Fibroblast of lung (primary cell): ENCODE measurements around the gene DNAJC24. TPM values are rescaled to one million over a fixed set of nuclear protein-coding genes. Genes with fewer than 3 reads are reported as not detected.
A peak's percentile ranks its signal among the peaks of the same experiment; 100 is the strongest.

Experiments
- DNase-seq, 2 donors: peaks; one replicate each; pipeline versions ENCODE4 v3.0.0 to v3.0.0-alpha.2; 2010; ENCODE audit warnings: low read depth in 2 of 2
- H2AFZ ChIP-seq: 2 replicates; pipeline ENCODE4 v1.5.1; 2012; ENCODE audit warnings: low read length, control low read depth, inconsistent platforms
- H3K27ac ChIP-seq: 2 replicates; pipeline ENCODE4 v1.5.1; 2011; ENCODE audit warnings: low read length, control low read depth; ENCODE audit not compliant: insufficient read depth
- H3K27me3 ChIP-seq: 2 replicates; pipeline ENCODE4 v1.5.1; 2011; ENCODE audit warnings: mild to moderate bottlenecking, low read length; ENCODE audit not compliant: control insufficient read depth, insufficient read depth
- H3K36me3 ChIP-seq: 2 replicates; pipeline ENCODE4 v1.5.1; 2011; ENCODE audit warnings: low read length; ENCODE audit not compliant: control insufficient read depth, insufficient read depth
- H3K4me1 ChIP-seq: 2 replicates; pipeline ENCODE4 v1.5.1; 2011; ENCODE audit warnings: low read length; ENCODE audit not compliant: control insufficient read depth, insufficient read depth; ENCODE audit errors: extremely low read depth
- H3K4me2 ChIP-seq: 2 replicates; pipeline ENCODE4 v1.5.1; 2011; ENCODE audit warnings: low read length, control low read depth; ENCODE audit not compliant: insufficient read depth; ENCODE audit errors: extremely low read depth
- H3K4me3 ChIP-seq, 4 experiments: fragments of 200-600 bp in 1 of 4; sonication (generic) in 1 of 4; replicated peaks in 1 of 4; 2 replicates each; pipeline ENCODE4 v1.5.1; 2011 to 2016; ENCODE audit warnings: low read length in 4 of 4, low read depth in 3 of 4, mild to moderate bottlenecking in 3 of 4, control low read depth in 2 of 4, inconsistent platforms in 1 of 4, mixed read lengths in 1 of 4; ENCODE audit not compliant: insufficient read depth in 1 of 4; ENCODE audit errors: control extremely low read depth in 1 of 4
- H3K79me2 ChIP-seq: 2 replicates; pipeline ENCODE4 v1.5.1; 2012; ENCODE audit warnings: mild to moderate bottlenecking, low read length, inconsistent platforms; ENCODE audit not compliant: control insufficient read depth, insufficient read depth
- H3K9ac ChIP-seq: 2 replicates; pipeline ENCODE4 v1.5.1; 2011; ENCODE audit warnings: mild to moderate bottlenecking, low read length, control low read depth; ENCODE audit not compliant: insufficient read depth
- H3K9me3 ChIP-seq: 2 replicates; pipeline ENCODE4 v1.5.1; 2012; ENCODE audit warnings: low read depth, low read length; ENCODE audit not compliant: control insufficient read depth, insufficient read depth
- H4K20me1 ChIP-seq: 2 replicates; pipeline ENCODE4 v1.5.1; 2011; ENCODE audit warnings: low read length; ENCODE audit not compliant: control insufficient read depth, insufficient read depth; ENCODE audit errors: extremely low read depth
- EZH2 ChIP-seq: IDR thresholded peaks from 2 replicates; pipeline ENCODE4 v1.5.1; 2012; ENCODE audit warnings: low read length, control low read depth, mild to moderate bottlenecking; ENCODE audit errors: missing control alignments
- polyA plus RNA-seq, 2 donors: library from polyadenylated mRNA; depleted of rRNA in 1 of 2; stranded (reverse) in 1 of 2; unstranded in 1 of 2; fragments of >200 nt; gene quantifications; 2 replicates each; pipeline ENCODE4 v1.2.1, GENCODE V29; 2011 to 2012; ENCODE audit warnings: missing spikeins in 1 of 2
- total RNA-seq: library from RNA; depleted of rRNA; stranded (reverse); fragments of >200 nt; gene quantifications from 2 replicates; pipeline ENCODE4 v1.2.1, GENCODE V29; 2014
- TF ChIP-seq, protein P1 (sequence below), 2 donors: IDR thresholded peaks in 1 of 2; conservative IDR thresholded peaks in 1 of 2; 1 replicate in 1 of 2; 2 replicates in 1 of 2; pipeline ENCODE4 v1.5.1; 2011 to 2012; ENCODE audit warnings: low read length in 2 of 2, control low read depth in 1 of 2, inconsistent platforms in 1 of 2, low read depth in 1 of 2, mild to moderate bottlenecking in 1 of 2

The DNAJC24 gene
- total and polyA plus RNA-seq, 2 donors (not counting 1 experiment from before 2014, with no cell fraction given): 13.3 to 19.2 TPM

DNA sequence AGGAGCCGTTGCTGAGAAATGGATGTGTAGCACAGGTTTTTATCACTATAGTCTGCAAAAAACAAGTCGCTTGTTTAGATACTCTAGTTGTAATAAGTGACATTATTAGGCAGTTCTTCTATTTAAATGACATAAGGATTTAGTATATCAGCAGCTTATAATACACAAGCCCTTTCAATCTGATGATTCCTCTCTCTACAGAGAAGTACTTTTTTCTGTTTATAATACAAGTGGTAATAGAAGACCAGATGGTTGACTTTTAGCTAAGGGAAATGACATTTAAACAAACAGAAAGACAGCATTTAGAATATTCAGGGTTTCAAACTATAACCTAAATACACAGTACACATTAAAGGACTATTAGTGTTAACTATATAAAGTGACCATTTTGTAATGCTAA is 79.4 kb downstream of the DNAJC24 start:
- peak in 1 of 2 donors; percentile 5 for DNase-seq
- TF ChIP-seq, protein P1, sequence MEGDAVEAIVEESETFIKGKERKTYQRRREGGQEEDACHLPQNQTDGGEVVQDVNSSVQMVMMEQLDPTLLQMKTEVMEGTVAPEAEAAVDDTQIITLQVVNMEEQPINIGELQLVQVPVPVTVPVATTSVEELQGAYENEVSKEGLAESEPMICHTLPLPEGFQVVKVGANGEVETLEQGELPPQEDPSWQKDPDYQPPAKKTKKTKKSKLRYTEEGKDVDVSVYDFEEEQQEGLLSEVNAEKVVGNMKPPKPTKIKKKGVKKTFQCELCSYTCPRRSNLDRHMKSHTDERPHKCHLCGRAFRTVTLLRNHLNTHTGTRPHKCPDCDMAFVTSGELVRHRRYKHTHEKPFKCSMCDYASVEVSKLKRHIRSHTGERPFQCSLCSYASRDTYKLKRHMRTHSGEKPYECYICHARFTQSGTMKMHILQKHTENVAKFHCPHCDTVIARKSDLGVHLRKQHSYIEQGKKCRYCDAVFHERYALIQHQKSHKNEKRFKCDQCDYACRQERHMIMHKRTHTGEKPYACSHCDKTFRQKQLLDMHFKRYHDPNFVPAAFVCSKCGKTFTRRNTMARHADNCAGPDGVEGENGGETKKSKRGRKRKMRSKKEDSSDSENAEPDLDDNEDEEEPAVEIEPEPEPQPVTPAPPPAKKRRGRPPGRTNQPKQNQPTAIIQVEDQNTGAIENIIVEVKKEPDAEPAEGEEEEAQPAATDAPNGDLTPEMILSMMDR (conservative IDR thresholded peaks at IDR 0.05 in 1 of 2, IDR thresholded peaks at IDR 0.05 in 1 of 2; ENCODE audit: low read depth in 1 of 2, low read length in 2 of 2): no peak
- TF ChIP-seq EZH2: no peak
- Histone ChIP-seq H3K27me3 (no peaks in the 10 kb centered on the region), H3K27ac (no peak overlapping the region), H2AFZ (no peak overlapping the region), H3K4me1 (no peaks in the 10 kb centered on the region), H3K9me3 (no peaks in the 10 kb centered on the region), H3K4me3 (no peak overlapping the region), H4K20me1 (no peaks in the 10 kb centered on the region), H3K36me3 (no peaks in the 10 kb centered on the region), H3K79me2 (no peaks in the 10 kb centered on the region), H3K4me2 (no peak overlapping the region), H3K9ac (no peak overlapping the region)

DNA sequence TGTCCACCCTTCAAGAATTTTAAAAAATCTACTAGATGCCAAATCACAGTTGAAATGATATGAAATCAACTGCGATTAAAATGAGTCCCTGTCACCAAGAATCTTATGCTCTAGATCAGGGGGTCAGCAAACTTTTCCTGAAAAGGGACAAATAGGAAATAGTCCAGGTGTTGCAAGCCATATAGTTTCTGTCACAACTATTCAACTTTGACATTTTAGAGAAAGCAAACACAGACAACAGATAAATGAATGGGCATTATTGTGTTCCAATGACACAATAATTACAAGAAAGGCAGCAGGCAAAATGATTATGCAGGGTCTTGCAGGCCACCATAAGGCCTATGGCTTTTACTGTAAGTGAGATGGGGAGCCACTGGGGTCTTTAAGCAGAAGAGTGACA is 81.2 kb downstream of the DNAJC24 start:
- TF ChIP-seq EZH2: no peak
- TF ChIP-seq, protein P1 (conservative IDR thresholded peaks at IDR 0.05 in 1 of 2, IDR thresholded peaks at IDR 0.05 in 1 of 2; ENCODE audit: low read depth in 1 of 2, low read length in 2 of 2): no peak
- Histone ChIP-seq H3K36me3 (no peaks in the 10 kb centered on the region), H3K27ac (no peak overlapping the region), H3K4me2 (no peak overlapping the region), H3K9me3 (no peaks in the 10 kb centered on the region), H2AFZ (no peak overlapping the region), H3K4me1 (no peaks in the 10 kb centered on the region), H3K79me2 (no peaks in the 10 kb centered on the region), H3K4me3 (no peak overlapping the region), H3K27me3 (no peaks in the 10 kb centered on the region), H4K20me1 (no peaks in the 10 kb centered on the region), H3K9ac (no peak overlapping the region)
- DNase-seq: no peak

DNA sequence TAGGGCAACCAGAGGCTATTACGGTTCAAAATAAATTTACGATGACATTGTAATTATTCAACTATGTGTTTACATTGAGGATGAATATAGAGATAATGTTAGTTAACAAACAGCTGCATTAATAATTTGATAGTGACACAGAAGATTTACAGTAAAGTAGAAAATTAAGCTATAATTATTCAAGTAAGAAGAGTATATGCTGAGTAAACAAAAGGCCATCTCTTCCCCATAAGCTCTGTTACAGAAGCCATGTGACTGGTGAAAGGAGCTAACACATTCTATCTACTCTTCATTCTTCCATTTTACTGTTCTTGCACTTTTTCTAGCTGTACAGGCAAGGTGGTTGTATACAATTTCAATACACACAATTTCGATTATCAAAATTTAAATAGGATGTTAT is 85.5 kb downstream of the DNAJC24 start:
- no peak for DNase-seq
- no peak overlapping the region for H2AFZ ChIP-seq
- H3K36me3 ChIP-seq: no peaks in the 10 kb centered on the region
- H4K20me1 ChIP-seq: no peaks in the 10 kb centered on the region
- no peak overlapping the region for H3K4me3 ChIP-seq
- TF ChIP-seq EZH2: no peak
- TF ChIP-seq, protein P1 (conservative IDR thresholded peaks at IDR 0.05 in 1 of 2, IDR thresholded peaks at IDR 0.05 in 1 of 2; ENCODE audit: low read depth in 1 of 2, low read length in 2 of 2): no peak
- no peaks in the 10 kb centered on the region for H3K9me3 ChIP-seq
- H3K27me3 ChIP-seq: no peaks in the 10 kb centered on the region
- no peak overlapping the region for H3K4me2 ChIP-seq
- H3K27ac ChIP-seq: no peak overlapping the region
- no peaks in the 10 kb centered on the region for H3K4me1 ChIP-seq
- no peak overlapping the region for H3K9ac ChIP-seq
- H3K79me2 ChIP-seq: no peaks in the 10 kb centered on the region
